ENCODE results near the gene PM20D2. TPM values are rescaled to one million over a fixed set of nuclear protein-coding genes. Genes with fewer than 3 reads are reported as not detected.
"Not testable (repeated sequence)": the region's sequence is repeated elsewhere in the genome, so short reads cannot be mapped to it uniquely, and the experiment has no call there.

Gene PM20D2
- total RNA-seq, 2 donors from 2014 or later: 11.9 to 48.4 TPM

DNA sequence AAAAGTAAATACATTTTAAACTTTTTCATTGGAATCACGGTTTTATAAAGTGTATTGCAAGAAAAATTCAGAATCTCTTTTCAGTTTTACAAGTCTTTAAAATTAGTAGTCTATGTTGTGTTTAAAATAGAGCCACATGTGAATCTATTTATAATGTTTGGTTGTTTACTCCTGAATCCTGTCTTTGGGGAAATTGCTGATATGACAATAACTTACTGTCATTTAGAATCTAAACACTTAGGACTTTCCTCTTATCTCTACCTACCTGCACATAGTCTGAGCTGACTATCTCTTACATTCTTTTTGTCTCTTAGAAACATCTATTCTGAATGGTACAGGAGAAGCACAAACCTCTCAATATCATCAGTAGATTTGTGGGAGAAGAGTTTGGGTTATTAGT lies 23.9 kb upstream of the PM20D2 start:
- Histone ChIP-seq H3K36me3 (no peaks in the 10 kb centered on the region), H3K4me3 (no peak overlapping the region), H3K9me3 (no peaks in the 10 kb centered on the region), H3K27ac (no peak overlapping the region), H3K27me3 (replicated peaks; ENCODE audit: insufficient read depth) (no peaks in the 10 kb centered on the region), H3K4me1 (replicated peaks) (no peaks in the 10 kb centered on the region)
- WGBS: 73% methylated on average over 1 of the region's 1 CpG
- TF ChIP-seq, protein P1, sequence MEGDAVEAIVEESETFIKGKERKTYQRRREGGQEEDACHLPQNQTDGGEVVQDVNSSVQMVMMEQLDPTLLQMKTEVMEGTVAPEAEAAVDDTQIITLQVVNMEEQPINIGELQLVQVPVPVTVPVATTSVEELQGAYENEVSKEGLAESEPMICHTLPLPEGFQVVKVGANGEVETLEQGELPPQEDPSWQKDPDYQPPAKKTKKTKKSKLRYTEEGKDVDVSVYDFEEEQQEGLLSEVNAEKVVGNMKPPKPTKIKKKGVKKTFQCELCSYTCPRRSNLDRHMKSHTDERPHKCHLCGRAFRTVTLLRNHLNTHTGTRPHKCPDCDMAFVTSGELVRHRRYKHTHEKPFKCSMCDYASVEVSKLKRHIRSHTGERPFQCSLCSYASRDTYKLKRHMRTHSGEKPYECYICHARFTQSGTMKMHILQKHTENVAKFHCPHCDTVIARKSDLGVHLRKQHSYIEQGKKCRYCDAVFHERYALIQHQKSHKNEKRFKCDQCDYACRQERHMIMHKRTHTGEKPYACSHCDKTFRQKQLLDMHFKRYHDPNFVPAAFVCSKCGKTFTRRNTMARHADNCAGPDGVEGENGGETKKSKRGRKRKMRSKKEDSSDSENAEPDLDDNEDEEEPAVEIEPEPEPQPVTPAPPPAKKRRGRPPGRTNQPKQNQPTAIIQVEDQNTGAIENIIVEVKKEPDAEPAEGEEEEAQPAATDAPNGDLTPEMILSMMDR (IDR thresholded peaks at IDR 0.05): no peak
- TF ChIP-seq POLR2AphosphoS5 (IDR thresholded peaks at IDR 0.05) (no peak), POLR2A (IDR thresholded peaks at IDR 0.05) (no peak)
- intact Hi-C loops (cut with DNase I): loop anchor here (5.0 kb wide), 1 partner anchor 120 kb away; no protein-coding TSS in a partner anchor
- no peak for DNase-seq (ENCODE audit: low spot score)

DNA sequence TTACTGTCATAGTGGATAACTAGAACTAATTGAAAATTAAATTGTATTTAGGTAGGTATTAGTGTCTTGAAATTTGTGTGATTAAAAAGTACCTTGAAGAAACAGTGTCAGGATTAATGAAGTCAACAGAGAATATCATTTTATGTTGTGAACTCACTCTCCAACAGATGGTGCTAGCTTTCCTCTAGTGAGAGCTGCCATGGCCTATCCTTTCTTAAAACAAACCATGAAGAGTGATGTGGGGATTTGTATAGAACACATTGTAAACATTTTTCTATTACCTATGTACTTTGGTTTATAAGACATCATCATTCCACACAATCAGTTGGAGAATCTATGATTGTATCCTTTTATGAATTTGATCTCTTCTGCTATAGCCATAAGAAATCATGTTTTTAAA lies 23.2 kb upstream of the PM20D2 start:
- DNase-seq (ENCODE audit: low spot score): no peak
- Histone ChIP-seq H3K36me3 (no peaks in the 10 kb centered on the region), H3K4me3 (no peak overlapping the region), H3K9me3 (no peaks in the 10 kb centered on the region), H3K27ac (no peak overlapping the region), H3K4me1 (replicated peaks) (no peaks in the 10 kb centered on the region), H3K27me3 (replicated peaks; ENCODE audit: insufficient read depth) (no peaks in the 10 kb centered on the region)
- intact Hi-C loops (cut with DNase I): loop anchor here (5.0 kb wide), 1 partner anchor 120 kb away; no protein-coding TSS in a partner anchor
- TF ChIP-seq, protein P1 (IDR thresholded peaks at IDR 0.05): peak in 3 of 4 experiments; percentile 25 to 74 (median 67)
- no peak for TF ChIP-seq POLR2AphosphoS5 (IDR thresholded peaks at IDR 0.05)

DNA sequence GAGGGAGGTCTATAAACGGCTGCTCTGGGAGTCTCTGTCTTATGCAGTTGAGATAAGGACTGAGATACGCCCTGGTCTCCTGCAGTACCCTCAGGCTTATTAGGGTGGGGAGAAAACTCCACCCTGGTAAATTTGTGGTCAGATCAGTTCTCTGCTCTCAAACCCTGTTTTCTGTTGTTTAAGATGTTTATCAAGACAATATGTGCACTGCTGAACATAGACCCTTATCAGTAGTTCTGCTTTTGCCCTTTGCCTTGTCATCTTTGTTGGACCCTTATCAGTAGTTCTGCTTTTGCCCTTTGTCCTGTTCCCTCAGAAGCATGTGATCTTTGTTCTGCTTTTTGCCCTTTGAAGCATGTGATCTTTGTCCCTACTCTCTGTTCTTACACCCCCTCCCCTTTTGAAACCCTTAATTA lies 17.6 kb upstream of the PM20D2 start:
- H3K27me3 ChIP-seq (replicated peaks; ENCODE audit: insufficient read depth); DNase-seq (ENCODE audit: low spot score); H3K27ac ChIP-seq; H3K4me1 ChIP-seq (replicated peaks); H3K36me3 ChIP-seq; H3K9me3 ChIP-seq; intact Hi-C loops (cut with DNase I); H3K4me3 ChIP-seq: not testable (repeated sequence)
- WGBS: 85% methylated on average over 2 of the region's 2 CpGs

DNA sequence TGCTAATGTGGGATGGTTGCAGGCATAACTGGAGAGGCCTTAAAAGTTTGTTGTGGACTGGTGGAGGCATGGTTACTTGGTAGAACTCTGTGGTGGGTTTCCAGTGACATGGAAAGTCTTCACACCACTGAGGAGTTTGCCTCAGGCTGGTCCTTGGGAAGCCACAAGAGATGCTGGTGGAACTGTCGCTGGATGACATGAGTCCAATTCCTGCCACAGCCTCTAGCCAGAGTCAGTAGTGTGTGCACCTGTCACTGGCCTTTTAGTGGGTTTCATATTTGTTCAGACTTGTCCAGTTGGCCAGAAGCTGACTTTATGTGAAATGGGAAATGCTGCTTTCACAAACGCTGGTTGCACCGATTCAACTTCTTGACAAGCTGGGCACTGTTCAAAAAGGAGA lies 14.3 kb upstream of the PM20D2 start:
- H3K4me1 ChIP-seq (replicated peaks): no peaks in the 10 kb centered on the region
- TF ChIP-seq POLR2AphosphoS5 (IDR thresholded peaks at IDR 0.05): no peak
- TF ChIP-seq POLR2A (IDR thresholded peaks at IDR 0.05): no peak
- TF ChIP-seq, protein P1 (IDR thresholded peaks at IDR 0.05): no peak
- no peaks in the 10 kb centered on the region for H3K9me3 ChIP-seq
- intact Hi-C loops (cut with DNase I): no loop called here
- WGBS: 71% methylated on average over 3 of the region's 3 CpGs
- H3K27me3 ChIP-seq (replicated peaks; ENCODE audit: insufficient read depth): no peaks in the 10 kb centered on the region
- no peak overlapping the region for H3K4me3 ChIP-seq
- H3K36me3 ChIP-seq: no peaks in the 10 kb centered on the region
- DNase-seq (ENCODE audit: low spot score): no peak
- H3K27ac ChIP-seq: no peak overlapping the region

DNA sequence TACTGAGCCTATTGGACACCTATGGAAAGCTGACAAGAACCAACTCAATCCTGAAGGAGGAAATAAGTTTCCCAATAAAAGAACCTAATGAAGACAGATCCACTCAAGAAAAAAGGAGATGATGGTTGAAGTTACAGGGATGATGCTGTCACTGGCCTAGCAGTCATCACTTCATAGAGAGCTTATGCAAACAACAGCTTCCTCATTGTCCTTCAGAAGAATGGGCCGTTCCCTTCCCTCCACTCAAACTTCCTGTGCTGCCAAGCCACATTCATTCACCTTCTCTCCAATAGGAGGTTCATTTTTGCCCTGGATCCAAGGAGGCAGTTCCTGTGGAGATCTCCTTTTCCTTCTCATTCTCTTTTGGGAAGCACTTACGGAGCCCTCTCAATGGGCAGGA lies 13.8 kb upstream of the PM20D2 start:
- Histone ChIP-seq H3K4me3 (no peak overlapping the region), H3K36me3 (no peaks in the 10 kb centered on the region), H3K4me1 (replicated peaks) (no peaks in the 10 kb centered on the region), H3K27me3 (replicated peaks; ENCODE audit: insufficient read depth) (no peaks in the 10 kb centered on the region), H3K9me3 (no peaks in the 10 kb centered on the region), H3K27ac (no peak overlapping the region)
- intact Hi-C loops (cut with DNase I): no loop called here
- no peak for DNase-seq (ENCODE audit: low spot score)
- WGBS: 77% methylated on average over 2 of the region's 2 CpGs
- TF ChIP-seq, protein P1 (IDR thresholded peaks at IDR 0.05): no peak
- no peak for TF ChIP-seq POLR2AphosphoS5 (IDR thresholded peaks at IDR 0.05)
- TF ChIP-seq POLR2A (IDR thresholded peaks at IDR 0.05): no peak

All from prostate gland (tissue), 2 donors.